ENCODE measurements around the gene POU2AF3.

DNA sequence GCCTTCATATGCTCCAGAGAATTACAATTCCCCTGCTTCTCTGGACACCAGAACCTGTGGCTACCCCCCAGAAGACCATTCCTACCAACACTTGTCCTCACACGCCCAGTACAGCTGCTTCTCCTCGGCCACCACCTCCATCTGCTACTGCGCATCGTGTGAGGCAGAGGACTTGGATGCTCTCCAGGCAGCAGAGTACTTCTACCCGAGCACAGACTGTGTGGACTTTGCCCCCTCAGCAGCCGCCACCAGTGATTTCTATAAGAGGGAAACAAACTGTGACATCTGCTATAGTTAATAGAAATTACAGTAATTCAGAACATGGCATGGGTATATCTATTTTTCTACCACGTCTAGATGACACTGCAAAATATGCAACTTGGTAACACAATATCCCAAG lies 9.8 kb downstream of the POU2AF3 start:
- TF ChIP-seq SUZ12 (IDR thresholded peaks at IDR 0.05; ENCODE audit: extremely low read depth, insufficient read depth, insufficient read length) = no peak
- TF ChIP-seq YY1 (IDR thresholded peaks at IDR 0.05; ENCODE audit: insufficient read depth, insufficient read length) = no peak
